Measurements from ENCODE around the gene ZNF268. TPM values are rescaled to one million over a fixed set of nuclear protein-coding genes. Genes with fewer than 3 reads are reported as not detected.
A peak's percentile ranks its signal among the peaks of the same experiment; 100 is the strongest.

ZNF268 gene
- total RNA-seq, 1 experiment from 2014 or later = 10.7 TPM

DNA sequence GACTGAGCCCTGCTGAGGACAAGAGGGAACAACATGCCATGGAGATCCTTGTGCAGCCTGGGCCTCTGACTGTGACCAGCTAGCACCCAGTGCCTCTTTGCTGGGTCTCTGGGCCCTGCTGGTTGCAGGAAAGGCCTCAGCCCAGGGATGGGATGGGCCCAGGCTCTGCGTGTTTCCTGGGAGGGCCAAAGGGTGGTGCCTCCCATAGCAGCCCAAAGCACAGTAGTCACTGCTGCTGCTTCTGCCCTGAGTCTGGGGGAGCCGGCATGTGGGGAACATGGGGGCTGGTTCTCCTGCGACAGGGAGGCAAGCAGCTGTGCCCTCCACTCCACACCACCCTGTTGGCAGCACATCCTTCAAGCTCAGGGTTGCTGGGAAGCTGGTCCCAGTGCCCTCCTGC is 35.9 kb downstream of the ZNF268 start:
- H3K4me1 ChIP-seq (ENCODE audit: low read length) = no peaks in the 10 kb centered on the region
- no peaks in the 10 kb centered on the region for H3K79me2 ChIP-seq (ENCODE audit: low read length)
- no peaks in the 10 kb centered on the region for H3K27me3 ChIP-seq (ENCODE audit: low read length)
- no peaks in the 10 kb centered on the region for H3K9me2 ChIP-seq (replicated peaks; ENCODE audit: insufficient read depth, low read length)
- H3K27ac ChIP-seq (ENCODE audit: low read length) = no peak overlapping the region
- H3K9me3 ChIP-seq (ENCODE audit: low read length) = peaks cover 46% of the 10 kb centered on the region
- H3K36me3 ChIP-seq (ENCODE audit: insufficient read depth, low read length) = no peaks in the 10 kb centered on the region
- H3K4me3 ChIP-seq (ENCODE audit: low read length) = no peak overlapping the region
- DNase-seq = no peak
- H3K4me2 ChIP-seq (ENCODE audit: low read depth, low read length, poor library complexity, severe bottlenecking) = no peak overlapping the region
- no peaks in the 10 kb centered on the region for H4K20me1 ChIP-seq (ENCODE audit: insufficient read depth, low read depth, low read length)
- no peak overlapping the region for H3K9ac ChIP-seq (ENCODE audit: low read length)
- no peak overlapping the region for H2AFZ ChIP-seq (ENCODE audit: low read length)

DNA sequence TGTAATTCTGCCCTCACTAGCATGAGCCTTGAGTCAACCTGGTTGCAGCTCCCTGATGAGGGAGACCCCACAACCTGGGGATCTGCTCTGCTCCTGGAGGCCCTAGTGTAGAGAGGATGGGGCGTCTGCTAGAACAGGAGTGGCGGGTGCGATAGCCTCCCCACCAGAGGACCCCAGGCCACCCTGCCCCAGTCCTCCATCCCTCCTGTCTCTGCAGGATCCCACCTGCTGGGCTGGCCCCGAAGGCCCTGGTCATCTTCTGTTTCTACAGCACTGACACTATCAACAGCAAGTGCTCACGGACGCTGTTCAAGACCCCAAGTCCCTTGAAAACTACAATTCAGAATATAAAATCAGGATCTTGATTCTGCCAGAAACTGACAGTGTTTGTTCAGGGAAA is 39.2 kb downstream of the ZNF268 start:
- no peak for DNase-seq
- no peaks in the 10 kb centered on the region for H3K36me3 ChIP-seq (ENCODE audit: insufficient read depth, low read length)
- H3K9me2 ChIP-seq (replicated peaks; ENCODE audit: insufficient read depth, low read length) = no peaks in the 10 kb centered on the region
- no peaks in the 10 kb centered on the region for H3K27me3 ChIP-seq (ENCODE audit: low read length)
- H4K20me1 ChIP-seq (ENCODE audit: insufficient read depth, low read depth, low read length) = no peaks in the 10 kb centered on the region
- no peak overlapping the region for H3K4me2 ChIP-seq (ENCODE audit: low read depth, low read length, poor library complexity, severe bottlenecking)
- H2AFZ ChIP-seq (ENCODE audit: low read length) = no peak overlapping the region
- H3K27ac ChIP-seq (ENCODE audit: low read length) = no peak overlapping the region
- no peak overlapping the region for H3K9ac ChIP-seq (ENCODE audit: low read length)
- no peaks in the 10 kb centered on the region for H3K79me2 ChIP-seq (ENCODE audit: low read length)
- H3K4me3 ChIP-seq (ENCODE audit: low read length) = no peak overlapping the region
- no peaks in the 10 kb centered on the region for H3K4me1 ChIP-seq (ENCODE audit: low read length)
- H3K9me3 ChIP-seq (ENCODE audit: low read length) = peaks cover 34% of the 10 kb centered on the region

DNA sequence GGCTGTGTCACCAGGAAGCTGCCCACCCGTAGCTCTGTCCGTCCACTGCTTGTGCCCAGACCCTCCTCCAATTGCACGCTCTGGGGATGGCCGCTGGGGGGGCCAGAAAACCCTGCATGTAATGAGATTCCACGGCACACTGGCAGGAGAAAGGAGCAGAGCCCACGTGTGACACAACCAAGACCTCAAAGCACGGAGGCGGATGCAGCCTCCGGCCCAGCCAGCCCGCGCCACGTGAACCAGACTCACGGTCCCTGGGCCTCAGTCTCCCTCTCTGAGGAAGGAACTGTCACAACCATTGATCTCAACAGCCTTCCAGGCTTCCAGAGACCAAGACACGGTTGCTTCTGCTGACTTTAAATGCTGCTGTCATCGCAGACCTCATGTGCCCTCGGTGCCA is 39.9 kb downstream of the ZNF268 start:
- no peak overlapping the region for H3K9ac ChIP-seq (ENCODE audit: low read length)
- H4K20me1 ChIP-seq (ENCODE audit: insufficient read depth, low read depth, low read length) = no peaks in the 10 kb centered on the region
- H3K4me1 ChIP-seq (ENCODE audit: low read length) = no peaks in the 10 kb centered on the region
- no peak overlapping the region for H2AFZ ChIP-seq (ENCODE audit: low read length)
- no peaks in the 10 kb centered on the region for H3K27me3 ChIP-seq (ENCODE audit: low read length)
- H3K27ac ChIP-seq (ENCODE audit: low read length) = no peak overlapping the region
- no peak for DNase-seq
- H3K9me2 ChIP-seq (replicated peaks; ENCODE audit: insufficient read depth, low read length) = no peaks in the 10 kb centered on the region
- no peak overlapping the region for H3K4me3 ChIP-seq (ENCODE audit: low read length)
- H3K36me3 ChIP-seq (ENCODE audit: insufficient read depth, low read length) = no peaks in the 10 kb centered on the region
- H3K4me2 ChIP-seq (ENCODE audit: low read depth, low read length, poor library complexity, severe bottlenecking) = no peak overlapping the region
- no peaks in the 10 kb centered on the region for H3K79me2 ChIP-seq (ENCODE audit: low read length)
- H3K9me3 ChIP-seq (ENCODE audit: low read length) = peaks cover 34% of the 10 kb centered on the region

DNA sequence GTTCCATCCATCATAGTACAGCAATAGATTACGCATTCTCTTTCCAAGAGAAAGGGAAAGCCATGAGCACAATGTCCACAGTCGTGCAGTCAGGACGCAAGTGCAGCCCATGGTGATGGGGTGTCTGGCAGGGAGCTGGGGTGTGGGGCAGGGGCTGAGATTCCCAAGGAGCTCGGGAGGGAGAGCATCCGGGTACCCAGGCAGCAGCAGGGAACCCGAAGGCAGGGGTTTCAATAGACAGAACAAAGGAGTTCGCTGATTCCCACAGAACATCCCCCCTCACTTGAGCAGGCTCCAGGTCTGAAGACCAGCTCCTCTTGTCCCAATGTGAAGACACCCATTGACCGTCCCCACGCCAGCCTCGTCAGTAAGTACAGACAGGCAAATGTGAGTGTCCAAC is 40.9 kb downstream of the ZNF268 start:
- Histone ChIP-seq H3K9me2 (replicated peaks; ENCODE audit: insufficient read depth, low read length) (no peaks in the 10 kb centered on the region), H3K36me3 (ENCODE audit: insufficient read depth, low read length) (no peaks in the 10 kb centered on the region), H3K4me2 (ENCODE audit: low read depth, low read length, poor library complexity, severe bottlenecking) (no peak overlapping the region)

DNA sequence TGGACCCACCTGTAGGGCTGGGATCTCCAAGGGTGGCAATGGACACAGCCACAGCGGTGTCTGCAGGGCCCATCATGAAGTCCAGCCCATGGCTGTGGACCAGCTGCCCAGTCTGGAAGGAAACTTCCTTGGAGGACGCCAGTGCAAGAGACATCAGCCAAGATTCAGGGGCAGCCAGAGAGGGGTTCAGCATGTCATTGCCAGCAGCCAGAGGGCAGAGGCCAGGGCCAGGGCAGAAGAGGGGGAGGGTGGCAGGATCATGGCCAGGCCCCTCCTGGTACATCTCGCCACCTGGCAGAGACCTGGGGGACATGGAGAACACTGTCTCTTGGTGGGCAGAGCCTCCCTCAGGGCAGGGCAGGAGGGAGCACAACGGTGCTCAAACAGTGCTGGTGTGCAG is 44.2 kb downstream of the ZNF268 start:
- Histone ChIP-seq H3K79me2 (ENCODE audit: low read length) (no peaks in the 10 kb centered on the region), H3K27me3 (ENCODE audit: low read length) (no peaks in the 10 kb centered on the region), H3K9me2 (replicated peaks; ENCODE audit: insufficient read depth, low read length) (no peaks in the 10 kb centered on the region), H3K4me1 (ENCODE audit: low read length) (no peaks in the 10 kb centered on the region), H4K20me1 (ENCODE audit: insufficient read depth, low read depth, low read length) (no peaks in the 10 kb centered on the region), H3K36me3 (ENCODE audit: insufficient read depth, low read length) (no peaks in the 10 kb centered on the region), H2AFZ (ENCODE audit: low read length) (no peak overlapping the region), H3K4me2 (ENCODE audit: low read depth, low read length, poor library complexity, severe bottlenecking) (no peak overlapping the region), H3K4me3 (ENCODE audit: low read length) (no peak overlapping the region), H3K9me3 (ENCODE audit: low read length) (peaks cover 9% of the 10 kb centered on the region; the same call in 1 of the 2 replicates), H3K27ac (ENCODE audit: low read length) (no peak overlapping the region), H3K9ac (ENCODE audit: low read length) (no peak overlapping the region)
- DNase-seq = peak; percentile 25

More for the DNA sequence above, 40.9 kb downstream of the ZNF268 start:
- Histone ChIP-seq H3K9ac (ENCODE audit: low read length) (no peak overlapping the region), H3K9me3 (ENCODE audit: low read length) (peaks cover 30% of the 10 kb centered on the region), H3K79me2 (ENCODE audit: low read length) (no peaks in the 10 kb centered on the region), H3K27ac (ENCODE audit: low read length) (no peak overlapping the region), H2AFZ (ENCODE audit: low read length) (no peak overlapping the region), H4K20me1 (ENCODE audit: insufficient read depth, low read depth, low read length) (no peaks in the 10 kb centered on the region), H3K4me3 (ENCODE audit: low read length) (no peak overlapping the region), H3K4me1 (ENCODE audit: low read length) (no peaks in the 10 kb centered on the region), H3K27me3 (ENCODE audit: low read length) (no peaks in the 10 kb centered on the region)
- DNase-seq = no peak

DNA sequence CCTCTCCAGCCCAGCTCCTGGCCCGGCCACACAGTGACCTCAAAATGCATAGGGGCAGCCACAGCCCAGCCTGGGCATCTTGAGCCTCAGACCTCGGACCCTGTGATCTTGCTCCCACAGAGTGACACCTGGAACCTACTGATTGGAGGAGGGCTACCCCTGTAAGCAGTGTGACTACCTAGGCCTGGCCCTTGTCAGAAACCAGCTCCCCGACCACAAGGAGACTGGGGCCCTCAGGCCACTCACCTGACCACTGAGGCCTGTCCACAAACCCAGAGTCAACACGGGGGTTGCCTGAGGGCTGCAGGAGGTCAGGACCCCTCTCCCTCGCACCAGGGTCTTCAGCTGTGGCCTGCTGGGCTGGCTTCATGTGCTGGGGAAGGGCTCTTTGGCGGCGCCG is 45.4 kb downstream of the ZNF268 start:
- H3K4me1 ChIP-seq (ENCODE audit: low read length) = no peaks in the 10 kb centered on the region
- peaks cover 6% of the 10 kb centered on the region; the same call in 1 of the 2 replicates for H3K9me3 ChIP-seq (ENCODE audit: low read length)
- no peak overlapping the region for H3K27ac ChIP-seq (ENCODE audit: low read length)
- H3K79me2 ChIP-seq (ENCODE audit: low read length) = no peaks in the 10 kb centered on the region
- peak; percentile 23 for DNase-seq
- H3K36me3 ChIP-seq (ENCODE audit: insufficient read depth, low read length) = no peaks in the 10 kb centered on the region
- no peaks in the 10 kb centered on the region for H3K27me3 ChIP-seq (ENCODE audit: low read length)
- no peak overlapping the region for H3K9ac ChIP-seq (ENCODE audit: low read length)
- no peak overlapping the region for H3K4me2 ChIP-seq (ENCODE audit: low read depth, low read length, poor library complexity, severe bottlenecking)
- no peak overlapping the region for H2AFZ ChIP-seq (ENCODE audit: low read length)
- no peaks in the 10 kb centered on the region for H4K20me1 ChIP-seq (ENCODE audit: insufficient read depth, low read depth, low read length)
- no peaks in the 10 kb centered on the region for H3K9me2 ChIP-seq (replicated peaks; ENCODE audit: insufficient read depth, low read length)
- no peak overlapping the region for H3K4me3 ChIP-seq (ENCODE audit: low read length)

DNA sequence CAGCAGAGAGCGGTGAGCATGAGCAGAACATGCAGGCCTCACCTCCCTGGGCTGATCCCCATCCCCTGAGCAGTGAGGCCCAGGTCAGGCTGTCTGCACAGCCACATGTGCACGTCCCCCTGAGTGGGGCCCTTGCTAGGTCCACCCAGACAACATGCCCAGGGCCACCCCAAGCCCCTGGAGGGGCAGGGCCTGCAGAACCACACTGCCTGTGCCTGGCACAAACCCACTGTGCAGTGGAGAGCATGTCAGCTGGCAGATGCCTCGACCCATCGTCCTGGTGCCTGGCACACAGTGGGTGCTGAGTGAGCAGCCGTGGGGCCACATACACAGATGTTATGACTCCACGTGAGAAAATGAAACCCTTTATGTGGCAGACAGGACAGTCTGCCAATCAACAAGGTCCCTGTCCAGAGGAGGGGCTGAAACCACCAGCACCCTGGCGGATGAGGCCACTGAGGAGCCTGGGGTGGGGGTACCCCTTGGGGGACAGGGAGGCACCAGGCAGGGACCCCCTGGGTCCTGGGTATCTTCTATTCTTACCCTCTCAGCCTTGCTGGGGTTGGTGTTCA is 46.1 kb downstream of the ZNF268 start:
- no peaks in the 10 kb centered on the region for H3K79me2 ChIP-seq (ENCODE audit: low read length)
- peak; percentile 29 for DNase-seq
- no peak overlapping the region for H3K4me2 ChIP-seq (ENCODE audit: low read depth, low read length, poor library complexity, severe bottlenecking)
- H3K9me3 ChIP-seq (ENCODE audit: low read length) = peaks cover 8% of the 10 kb centered on the region; the same call in 1 of the 2 replicates
- H3K4me3 ChIP-seq (ENCODE audit: low read length) = no peak overlapping the region
- H3K9me2 ChIP-seq (replicated peaks; ENCODE audit: insufficient read depth, low read length) = no peaks in the 10 kb centered on the region
- no peak overlapping the region for H3K27ac ChIP-seq (ENCODE audit: low read length)
- no peak overlapping the region for H3K9ac ChIP-seq (ENCODE audit: low read length)
- H4K20me1 ChIP-seq (ENCODE audit: insufficient read depth, low read depth, low read length) = no peaks in the 10 kb centered on the region
- no peak overlapping the region for H2AFZ ChIP-seq (ENCODE audit: low read length)
- no peaks in the 10 kb centered on the region for H3K27me3 ChIP-seq (ENCODE audit: low read length)
- H3K36me3 ChIP-seq (ENCODE audit: insufficient read depth, low read length) = no peaks in the 10 kb centered on the region
- no peaks in the 10 kb centered on the region for H3K4me1 ChIP-seq (ENCODE audit: low read length)

DNA sequence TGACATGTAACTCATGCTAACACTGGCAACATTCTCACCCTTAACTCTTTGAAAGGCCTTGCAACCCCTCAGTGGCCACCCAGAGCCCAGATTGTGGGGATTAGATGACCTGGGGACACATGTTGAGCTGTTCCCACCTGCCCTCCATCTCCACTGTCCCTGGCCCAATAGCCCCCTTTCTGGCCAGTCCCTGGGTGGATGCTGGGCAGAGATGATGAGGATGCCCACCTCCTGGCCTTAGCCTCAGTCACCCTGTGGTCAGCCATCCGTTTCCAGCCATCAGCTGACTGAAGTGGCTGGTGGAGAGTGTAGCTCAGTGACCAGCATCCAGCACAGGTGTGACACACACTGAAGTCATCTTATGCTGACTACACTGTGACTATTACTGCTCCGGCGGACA is 49.7 kb downstream of the ZNF268 start:
- H3K9ac ChIP-seq (ENCODE audit: low read length) = no peak overlapping the region
- H4K20me1 ChIP-seq (ENCODE audit: insufficient read depth, low read depth, low read length) = no peaks in the 10 kb centered on the region
- no peaks in the 10 kb centered on the region for H3K27me3 ChIP-seq (ENCODE audit: low read length)
- no peaks in the 10 kb centered on the region for H3K9me2 ChIP-seq (replicated peaks; ENCODE audit: insufficient read depth, low read length)
- H3K79me2 ChIP-seq (ENCODE audit: low read length) = no peaks in the 10 kb centered on the region
- no peaks in the 10 kb centered on the region for H3K36me3 ChIP-seq (ENCODE audit: insufficient read depth, low read length)
- H3K4me1 ChIP-seq (ENCODE audit: low read length) = no peaks in the 10 kb centered on the region
- no peak overlapping the region for H2AFZ ChIP-seq (ENCODE audit: low read length)
- no peak overlapping the region for H3K4me2 ChIP-seq (ENCODE audit: low read depth, low read length, poor library complexity, severe bottlenecking)
- DNase-seq = peak; percentile 25
- no peak overlapping the region for H3K27ac ChIP-seq (ENCODE audit: low read length)
- peaks cover 9% of the 10 kb centered on the region; the same call in 1 of the 2 replicates for H3K9me3 ChIP-seq (ENCODE audit: low read length)
- H3K4me3 ChIP-seq (ENCODE audit: low read length) = no peak overlapping the region

All from Karpas-422 (cell line).